Heart right ventricle (tissue), 16 donors: ENCODE measurements around the gene CNOT2. TPM values are rescaled to one million over a fixed set of nuclear protein-coding genes. Genes with fewer than 3 reads are reported as not detected.

Source experiments
- ATAC-seq, 8 donors: fragments of 200-7000 bp; cut with Tn5 transposase; one replicate each; pipeline ENCODE4 v1.9.1; 2020; ENCODE audit warnings: mild to moderate bottlenecking in 8 of 8, moderate library complexity in 8 of 8, moderate number of reproducible peaks in 1 of 8
- DNase-seq, 2 donors: peaks; one replicate each; pipeline ENCODE4 v3.0.0-alpha.2; 2020
- H3K27ac ChIP-seq, 10 donors: fragments of 200-600 bp; sonication (generic) in 2 of 10; one replicate each; pipeline versions ENCODE4 v1.5.0 to v1.8.0; 2020 to 2022; ENCODE audit warnings: mild to moderate bottlenecking in 3 of 10
- H3K27me3 ChIP-seq, 7 donors: fragments of 200-600 bp; one replicate each; pipeline ENCODE4 v1.8.0; 2021 to 2022; ENCODE audit warnings: mild to moderate bottlenecking in 2 of 7
- H3K36me3 ChIP-seq, 9 donors: fragments of 200-600 bp; sonication (generic) in 1 of 9; one replicate each; pipeline versions ENCODE4 v1.5.0 to v1.8.0; 2020 to 2022; ENCODE audit warnings: mild to moderate bottlenecking in 2 of 9
- H3K4me1 ChIP-seq, 9 donors: fragments of 200-600 bp; sonication (generic) in 1 of 9; one replicate each; pipeline versions ENCODE4 v1.5.0 to v1.8.0; 2020 to 2022; ENCODE audit warnings: mild to moderate bottlenecking in 4 of 9
- H3K4me3 ChIP-seq, 10 donors: fragments of 200-600 bp; sonication (generic) in 2 of 10; one replicate each; pipeline versions ENCODE4 v1.5.0 to v1.8.0; 2020 to 2022; ENCODE audit warnings: mild to moderate bottlenecking in 7 of 10, moderate library complexity in 2 of 10
- H3K9me3 ChIP-seq, 11 donors: fragments of 200-600 bp in 10 of 11; sonication (generic) in 2 of 11; one replicate each; pipeline versions ENCODE4 v1.5.0 to v1.8.0; 2013 to 2022; ENCODE audit warnings: mild to moderate bottlenecking in 2 of 11, control low read depth in 1 of 11, moderate library complexity in 1 of 11
- CTCF ChIP-seq, 9 donors: fragments of 200-600 bp; sonication (generic) in 2 of 9; IDR thresholded peaks; one replicate each; pipeline versions ENCODE4 v1.5.0 to v1.8.0; 2021 to 2022; ENCODE audit warnings: antibody characterized with exemption in 9 of 9, mild to moderate bottlenecking in 5 of 9, moderate library complexity in 1 of 9
- WGBS, 2 donors: extraction: QIAGEN DNeasy Blood & Tissue Kit; methylation state at CpG; one replicate each; pipeline ENCODE4 v1.1.7; 2013; ENCODE audit warnings: inconsistent platforms in 1 of 2; 5-methylcytosine and 5-hydroxymethylcytosine counted together
- intact Hi-C, 10 donors: fragments of 100-400 bp; cut with DNase I; formaldehyde crosslinking; loops; one replicate each; pipeline versions ENCODE4 v1.11.1 to v1.14.2; 2022
- polyA plus RNA-seq, 2 donors: library from polyadenylated mRNA; stranded (reverse); fragments of 200-250 nt; gene quantifications; one replicate each; pipeline ENCODE4 v1.2.3, GENCODE V29; 2013
- total RNA-seq, 10 donors: library from RNA; stranded (reverse); fragmentation: NEBNext Ultra II Directional in 3 of 10; extraction: Animal tissue kit (Norgen Biotek cat#: 25700) in 3 of 10; gene quantifications; one replicate each; pipeline versions ENCODE4 v1.2.1 to v1.2.4, GENCODE V29; 2021 to 2023
- donor health status: Arrhythmogenic right ventricular cardiomyopathy.
- donor health status: ischemic (EF 13 %, LVEDD 7.1; RV severe dilation, severe dysfunction).
- donor health status: healthy with polysubstance abuse.
- donor health status: DM: no; HTN: yes; CAD: no.
- donor health status: DM: no; HTN: no; CAD: no.
- donor health status: ischemic (EF 25% LVEDD 6.9; RV normal size, moderate dysfunction).
- donor health status: ischemic (EF 25% LVEDD 5.7; RV mildly dilated, moderate dysfunction).
- donor health status: healthy.
- donor health status: DM: yes; HTN: yes; CAD: no.
- donor health status: Ischemic cardiomyopathy.
- donor health status: ischemic (EF 35%, LVEDD 5.7; RV mildly dilated, moderate dysfunction).
- donor health status: nonischemic (EF 11% LVEDD 7.7; RV severe dilation, severe dysfunction).
- donor health status: DM: yes; HTN: yes; CAD: no.
- donor health status: PGD.
- donor health status: ischemic (EF 29% LVEDD 5.4; RV normal size, mild dysfunction).
- donor health status: nonischemic (EF 23%, LVEDD 6.1; RV moderate dilation, normal function).

Gene CNOT2
- total and polyA plus RNA-seq, 12 donors, result 17.6 to 43.0 (median 35.0) TPM

- intact Hi-C loops, result loop anchor here in 5 of 10 donors (5.0 to 10.0 kb wide), 5 partner anchors 123 to 357 kb away; partner anchors contain the start of gene CNOT2 (in 4 of the 5)
- no peak for TF ChIP-seq CTCF (IDR thresholded peaks at IDR 0.05)
- ATAC-seq, result peak in 3 of 8 donors; percentile 3 to 38 (median 26)
These were observed 124.3 kb downstream of the CNOT2 start for GRCh38 chr12:70367258-70368141.

GRCh38 chr12:70372881-70373280 lies 129.6 kb downstream of the CNOT2 start:
- Histone ChIP-seq H3K36me3 (no peaks in the 10 kb centered on the region), H3K27ac (no peak overlapping the region), H3K9me3 (peaks cover 0 to 3% (median 0%) of the 10 kb centered on the region in 11 donors), H3K4me3 (no peak overlapping the region), H3K27me3 (peaks cover 0 to 7% (median 0%) of the 10 kb centered on the region in 7 donors), H3K4me1 (peaks cover 0 to 16% (median 2%) of the 10 kb centered on the region in 9 donors)
- WGBS, 2 donors, result 93 to 96% methylated on average over 3 of the region's 3 CpGs
- intact Hi-C loops, result no loop called here
- DNase-seq (no peak), ATAC-seq (no peak)
- TF ChIP-seq CTCF (IDR thresholded peaks at IDR 0.05), result no peak

More at GRCh38 chr12:70367258-70368141, 124.3 kb downstream of the CNOT2 start:
- no peaks in the 10 kb centered on the region for H3K36me3 ChIP-seq
- H3K4me1 ChIP-seq, result peaks cover 7 to 39% (median 20%) of the 10 kb centered on the region in 9 donors
- peaks cover 0 to 58% (median 0%) of the 10 kb centered on the region in 7 donors for H3K27me3 ChIP-seq
- no peaks in the 10 kb centered on the region for H3K9me3 ChIP-seq
- peak overlapping the region; percentile 56 to 89 (median 68) for H3K4me3 ChIP-seq
- 6 to 9% methylated on average over 21 of the region's 21 CpGs for WGBS, 2 donors
- no peak for DNase-seq
- peak overlapping the region in 9 of 10 donors; percentile 2 to 60 (median 36) for H3K27ac ChIP-seq

GRCh38 chr12:70379846-70380245 lies 136.6 kb downstream of the CNOT2 start:
- no peaks in the 10 kb centered on the region for H3K36me3 ChIP-seq
- no peak overlapping the region for H3K27ac ChIP-seq
- ATAC-seq (no peak), DNase-seq (no peak)
- 87 to 88% methylated on average over 1 of the region's 1 CpG for WGBS, 2 donors
- no peaks in the 10 kb centered on the region for H3K4me1 ChIP-seq
- intact Hi-C loops, result no loop called here
- no peaks in the 10 kb centered on the region for H3K27me3 ChIP-seq
- TF ChIP-seq CTCF (IDR thresholded peaks at IDR 0.05), result no peak
- H3K4me3 ChIP-seq, result no peak overlapping the region
- H3K9me3 ChIP-seq, result peaks cover 0 to 18% (median 4%) of the 10 kb centered on the region in 11 donors

GRCh38 chr12:70383484-70383883 lies 140.3 kb downstream of the CNOT2 start:
- no peak for TF ChIP-seq CTCF (IDR thresholded peaks at IDR 0.05)

More at GRCh38 chr12:70383484-70383883, 140.3 kb downstream of the CNOT2 start:
- no peak for ATAC-seq
- Histone ChIP-seq H3K4me1 (peaks cover 0 to 5% (median 0%) of the 10 kb centered on the region in 9 donors), H3K27ac (no peak overlapping the region), H3K36me3 (no peaks in the 10 kb centered on the region), H3K9me3 (peaks cover 0 to 14% (median 4%) of the 10 kb centered on the region in 11 donors), H3K27me3 (no peaks in the 10 kb centered on the region), H3K4me3 (no peak overlapping the region)
- WGBS, 2 donors, result 95 to 96% methylated on average over 4 of the region's 4 CpGs
- intact Hi-C loops, result no loop called here
- no peak for DNase-seq
